HG03378 (cell line): ENCODE data around the gene PTGFRN.
"Not testable (repeated sequence)": the region's sequence is repeated elsewhere in the genome, so short reads cannot be mapped to it uniquely, and the experiment has no call there.

ENCODE experiments used
- ATAC-seq: cut with Tn5 transposase; IDR thresholded peaks from one replicate; pipeline ENCODE4 v1.9.1; 2021; ENCODE audit warnings: mild to moderate bottlenecking, moderate library complexity; ENCODE audit not compliant: unreplicated experiment

The PTGFRN gene

GRCh38 chr1:116909512-116910378 is at the start of gene PTGFRN:
PTGFRN (plus strand) TSS chr1:116909916; CDS start chr1:116910204, 288 bp downstream.
- ATAC-seq = no peak

GRCh38 chr1:116860167-116860566 is 49.5 kb upstream of the PTGFRN start:
- ATAC-seq = not testable (repeated sequence)

- ATAC-seq = no peak
Observed at GRCh38 chr1:116861137-116861536, 48.6 kb upstream of the PTGFRN start.

- ATAC-seq = not testable (repeated sequence)
Observed at GRCh38 chr1:116863031-116863430, 46.7 kb upstream of the PTGFRN start.

GRCh38 chr1:116866478-116866877 is 43.2 kb upstream of the PTGFRN start:
- not testable (repeated sequence) for ATAC-seq

- ATAC-seq = no peak
Observed at GRCh38 chr1:116868385-116868784, 41.3 kb upstream of the PTGFRN start.

GRCh38 chr1:116869611-116870010 is 40.1 kb upstream of the PTGFRN start:
- ATAC-seq = no peak

- ATAC-seq = no peak
Observed at GRCh38 chr1:116870300-116870699, 39.4 kb upstream of the PTGFRN start.

GRCh38 chr1:116871779-116872146 is 38.0 kb upstream of the PTGFRN start:
- ATAC-seq = no peak

- ATAC-seq = no peak
Observed at GRCh38 chr1:116873680-116874271, 35.9 kb upstream of the PTGFRN start.

- ATAC-seq = no peak
Observed at GRCh38 chr1:116874733-116875249, 34.9 kb upstream of the PTGFRN start.

GRCh38 chr1:116875391-116875790 is 34.3 kb upstream of the PTGFRN start:
- ATAC-seq = no peak

- ATAC-seq = not testable (repeated sequence)
Observed at GRCh38 chr1:116875946-116876345, 33.8 kb upstream of the PTGFRN start.

- no peak for ATAC-seq
Observed at GRCh38 chr1:116877141-116877818, 32.4 kb upstream of the PTGFRN start.

- ATAC-seq = peak; percentile 63
Observed at GRCh38 chr1:116878804-116879477, 30.8 kb upstream of the PTGFRN start.

GRCh38 chr1:116879478-116880133 is 30.1 kb upstream of the PTGFRN start:
- ATAC-seq = no peak

GRCh38 chr1:116880917-116881316 is 28.8 kb upstream of the PTGFRN start:
- no peak for ATAC-seq

GRCh38 chr1:116881879-116882520 is 27.7 kb upstream of the PTGFRN start:
- ATAC-seq = no peak

- no peak for ATAC-seq
Observed at GRCh38 chr1:116882866-116883265, 26.9 kb upstream of the PTGFRN start.

GRCh38 chr1:116886291-116886878 is 23.3 kb upstream of the PTGFRN start:
- ATAC-seq = no peak
